Activated CD4-positive, alpha-beta T cell treated with anti-CD3 and anti-CD28 coated beads, Interleukin-2, amount 50 U/mL, for 24 hours (primary cell): ENCODE data around the gene LMBR1L.

Source experiments
- DNase-seq, 2 donors: peaks; one replicate each; pipeline ENCODE4 v3.0.0-alpha.2; 2020; ENCODE audit warnings: low read depth in 1 of 2, low spot score in 1 of 2

The LMBR1L gene

DNA sequence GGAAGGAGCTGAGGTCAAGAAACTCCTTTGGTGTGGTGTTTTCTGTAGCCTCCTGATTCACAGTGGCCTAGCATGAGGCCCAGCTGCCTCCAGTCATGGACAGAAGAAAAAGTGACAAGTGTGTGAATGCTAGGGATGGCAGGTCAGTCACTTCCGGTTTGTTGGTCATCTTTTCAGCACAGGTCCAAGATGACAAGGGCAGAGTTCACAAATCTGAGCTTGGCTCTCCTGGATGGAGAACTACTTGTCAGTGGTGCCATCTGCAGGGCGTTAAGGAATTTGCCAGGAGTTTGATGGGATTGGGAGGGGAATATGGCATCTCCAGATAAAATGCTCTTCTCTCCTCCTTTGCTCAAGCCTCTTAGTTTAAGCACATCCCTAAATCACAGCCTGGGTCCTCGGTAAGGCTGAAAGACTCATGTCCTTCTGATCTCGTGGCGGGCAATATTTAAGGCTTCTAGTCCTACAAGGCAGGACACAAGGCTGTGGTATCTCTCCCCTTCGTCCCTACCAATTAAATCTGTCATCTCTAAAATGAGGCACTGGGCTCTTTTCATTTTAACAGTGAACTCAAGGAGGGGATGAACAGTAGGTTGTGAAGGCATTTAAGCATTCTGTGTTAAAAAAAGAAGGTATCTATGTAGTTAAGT, 10.5 kb upstream of the LMBR1L start:
- no peak for DNase-seq

DNA sequence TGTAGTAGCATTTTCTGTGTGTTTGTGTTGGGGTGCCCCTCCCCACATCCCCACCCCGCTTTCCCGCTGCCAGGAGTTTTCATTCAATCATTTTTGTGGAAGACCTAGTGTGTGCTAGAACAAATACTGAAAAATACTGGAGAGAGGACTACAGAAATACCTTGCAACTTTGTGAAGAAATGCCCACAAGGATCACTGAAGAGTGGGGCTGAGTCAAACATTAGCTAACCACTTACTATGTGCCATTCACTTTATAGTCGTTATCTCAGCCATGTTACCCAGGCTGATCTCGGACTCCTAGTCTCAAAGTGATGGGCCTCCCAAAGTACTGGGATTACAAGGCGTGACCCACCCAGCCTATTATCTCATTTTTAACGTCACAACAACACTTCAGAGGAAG, 559 bp upstream of the LMBR1L start:
- no peak for DNase-seq

DNA sequence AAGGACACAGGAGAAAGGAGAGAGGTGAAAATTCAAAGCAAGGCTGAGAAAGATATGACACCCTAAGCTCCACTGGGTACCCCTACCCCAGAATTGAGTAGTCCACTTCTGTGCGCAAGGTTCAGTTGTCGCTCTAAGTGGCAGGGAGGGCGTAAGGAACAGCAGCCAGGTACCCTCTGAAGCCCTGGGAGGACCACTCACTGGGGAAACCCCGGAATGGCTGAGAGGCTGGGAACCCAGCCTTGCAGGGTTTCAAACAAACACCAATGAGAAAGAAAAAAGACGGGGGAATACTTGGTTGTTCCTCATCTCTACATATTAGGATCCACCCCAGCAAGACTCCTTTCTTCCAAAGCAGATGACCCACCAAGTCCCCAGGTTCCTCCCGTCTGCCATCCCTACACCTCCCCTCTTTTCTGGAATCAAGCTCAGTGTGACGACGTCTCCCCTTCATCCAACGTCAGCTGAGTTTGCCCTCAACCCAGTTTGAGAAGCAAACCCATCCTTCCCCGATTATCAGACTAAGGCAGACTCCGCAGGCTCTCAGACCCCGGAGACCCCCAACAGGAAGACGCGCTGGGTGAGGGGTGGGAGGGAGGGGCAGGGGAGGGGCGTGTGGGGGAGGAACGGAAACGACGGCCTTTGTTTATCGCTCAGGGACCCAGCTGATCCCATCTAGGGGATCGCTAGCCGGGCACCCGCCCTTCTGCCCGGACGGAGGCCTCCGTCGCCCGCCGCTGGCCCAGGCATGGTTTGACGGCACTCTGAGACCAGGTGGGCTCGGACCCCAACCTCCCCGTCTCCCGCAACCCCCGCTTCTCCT, 795 bp downstream of the LMBR1L start:
- DNase-seq, result no peak

DNA sequence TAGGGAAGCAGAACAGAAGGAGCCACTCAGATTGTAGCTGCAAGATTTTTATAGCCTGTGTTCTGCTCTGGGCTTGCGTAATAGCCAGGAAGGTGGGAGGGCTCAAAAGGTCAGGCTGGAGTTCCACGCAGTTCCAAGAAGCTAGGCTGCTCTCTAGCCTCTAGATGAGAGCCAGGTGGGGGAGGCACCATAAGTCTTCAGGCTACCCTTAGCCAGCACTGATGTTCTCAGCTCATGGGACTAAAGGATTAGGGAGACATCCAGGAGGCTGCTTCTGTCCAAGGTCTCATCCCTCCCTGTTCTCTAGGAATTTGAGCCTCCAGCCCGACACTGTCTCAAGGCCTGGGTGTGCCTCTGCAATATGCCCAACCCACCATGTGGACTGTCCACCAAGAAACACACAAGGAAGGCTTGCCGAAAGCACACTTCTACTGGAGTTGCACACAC, 1.7 kb downstream of the LMBR1L start:
- DNase-seq, result no peak

DNA sequence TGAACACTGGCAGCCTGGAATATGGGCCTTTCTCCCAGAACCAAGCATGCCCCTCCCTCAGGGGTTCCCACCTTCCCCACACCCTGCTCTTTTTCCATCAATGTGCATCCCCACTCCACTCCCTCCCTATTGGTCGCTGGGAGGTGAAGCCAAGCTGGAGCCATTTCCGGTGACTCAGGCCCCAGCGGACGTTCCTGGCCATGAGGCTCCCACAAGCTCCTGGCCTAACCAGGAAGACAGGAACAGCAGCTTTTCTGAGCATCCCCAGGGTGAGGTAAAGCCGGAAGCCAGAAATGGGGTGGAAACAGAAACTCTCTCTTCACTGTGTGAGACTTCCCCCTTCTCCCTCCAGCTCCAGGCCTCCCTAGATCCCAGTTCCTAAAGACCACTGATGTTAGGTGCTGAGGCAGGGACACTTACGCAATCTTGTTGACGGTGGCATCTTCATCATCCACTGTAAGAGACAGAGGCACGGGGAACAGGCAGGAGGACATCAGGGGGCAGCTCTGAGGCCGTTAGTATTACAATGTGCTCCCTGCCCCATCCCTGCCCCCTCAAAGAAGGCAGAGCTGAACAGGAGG, 5.1 kb downstream of the LMBR1L start:
- DNase-seq, result no peak

DNA sequence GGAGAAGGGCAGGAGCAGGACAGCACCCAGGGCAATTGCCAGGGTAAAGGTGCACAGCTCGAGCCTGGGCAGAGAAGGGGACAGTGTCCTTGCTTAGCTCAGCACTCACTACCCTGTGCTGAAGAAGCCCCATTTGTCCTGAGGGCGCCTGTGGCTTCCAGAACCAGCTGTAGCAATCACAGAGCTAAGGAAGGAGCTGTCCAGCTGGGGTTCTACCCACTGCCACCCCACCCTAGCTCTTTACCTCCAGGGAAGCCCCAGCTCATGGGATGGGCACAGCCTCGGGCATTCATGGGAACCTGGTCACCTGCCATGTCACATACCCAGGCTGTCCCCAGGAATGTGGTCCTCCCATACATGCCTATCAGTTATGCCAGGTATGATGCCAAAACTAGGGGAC, 5.8 kb downstream of the LMBR1L start:
- DNase-seq, result no peak

DNA sequence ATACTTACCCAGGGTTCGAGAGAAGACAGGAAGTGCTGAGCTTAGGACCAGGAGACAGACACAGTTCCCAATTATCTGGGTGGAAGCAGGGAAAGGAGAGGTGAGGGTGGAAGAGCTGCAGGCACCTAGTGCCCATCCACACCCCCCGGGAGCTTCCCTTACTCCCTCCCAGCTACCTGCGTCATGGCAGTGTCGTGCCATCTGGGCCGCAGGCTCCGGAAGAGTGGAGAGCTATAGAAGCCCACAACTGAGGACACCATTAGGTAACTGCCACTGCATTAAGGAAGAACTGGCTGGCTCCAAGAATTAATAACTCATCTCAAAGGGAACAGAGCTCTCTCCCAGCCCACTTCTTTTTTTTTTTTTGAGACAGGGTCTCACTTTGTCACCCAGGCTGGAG, 10.3 kb downstream of the LMBR1L start:
- no peak for DNase-seq

DNA sequence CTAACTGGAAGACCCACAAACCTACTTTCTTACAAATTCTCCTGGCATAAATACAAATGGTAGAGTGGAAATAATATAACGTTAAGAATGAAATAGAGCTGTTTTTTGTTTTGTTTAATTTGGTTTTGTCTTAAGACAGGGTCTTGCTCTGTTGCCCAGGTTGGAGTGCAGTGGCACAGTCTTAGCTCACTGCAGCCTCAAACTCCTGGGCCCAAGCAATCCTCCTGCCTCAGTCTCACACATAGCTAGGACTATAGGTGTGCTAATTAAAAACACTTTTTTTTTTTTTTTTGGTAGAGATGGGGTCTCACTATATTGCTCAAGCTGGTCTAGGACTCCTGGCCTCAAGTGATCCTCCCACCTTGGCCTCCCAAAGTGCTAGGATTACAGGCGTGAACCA, 11.9 kb downstream of the LMBR1L start:
- DNase-seq, result no peak

DNA sequence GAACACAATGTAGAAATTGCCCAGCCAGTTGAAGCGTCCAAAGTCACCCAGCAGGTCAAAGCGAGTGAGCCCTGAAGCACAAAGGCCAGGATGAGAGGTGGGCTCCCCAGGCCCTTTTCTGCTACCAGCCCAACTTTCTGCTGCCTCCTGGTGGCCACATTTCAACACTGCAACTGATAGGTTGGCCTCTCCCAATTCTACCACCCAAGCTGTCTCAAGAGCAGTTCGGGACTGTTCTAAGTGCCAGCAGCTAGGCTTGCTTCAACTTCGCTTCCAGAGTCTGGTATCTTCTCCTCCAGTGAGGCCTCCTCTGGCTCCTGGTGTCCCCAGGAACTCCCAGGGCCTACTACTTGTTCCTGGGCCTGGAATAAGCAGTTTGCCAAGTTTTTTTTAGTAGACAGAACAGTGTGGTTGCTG, 12.6 kb downstream of the LMBR1L start:
- peak in 1 of 2 donors; percentile 52 for DNase-seq

DNA sequence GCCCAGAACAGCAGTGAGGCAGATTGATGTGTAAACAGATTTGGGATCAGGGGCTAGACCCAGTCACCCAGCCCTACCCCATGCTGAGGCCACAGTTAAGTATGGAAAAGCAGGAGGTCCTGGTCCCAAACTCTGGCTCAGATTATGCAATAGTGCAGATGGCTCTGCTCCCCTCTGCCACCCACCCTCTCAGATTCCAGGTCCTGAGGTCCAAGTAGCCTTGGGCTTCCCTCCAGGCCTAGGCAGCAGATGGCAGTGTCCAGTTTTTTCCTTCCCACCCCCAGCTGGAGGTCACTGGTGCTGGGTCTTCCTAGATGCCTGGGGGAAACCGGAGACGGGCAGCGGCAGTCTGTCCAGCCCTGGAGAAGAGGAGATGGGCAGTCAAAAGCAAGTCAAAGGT, 13.3 kb downstream of the LMBR1L start:
- DNase-seq, result no peak

DNA sequence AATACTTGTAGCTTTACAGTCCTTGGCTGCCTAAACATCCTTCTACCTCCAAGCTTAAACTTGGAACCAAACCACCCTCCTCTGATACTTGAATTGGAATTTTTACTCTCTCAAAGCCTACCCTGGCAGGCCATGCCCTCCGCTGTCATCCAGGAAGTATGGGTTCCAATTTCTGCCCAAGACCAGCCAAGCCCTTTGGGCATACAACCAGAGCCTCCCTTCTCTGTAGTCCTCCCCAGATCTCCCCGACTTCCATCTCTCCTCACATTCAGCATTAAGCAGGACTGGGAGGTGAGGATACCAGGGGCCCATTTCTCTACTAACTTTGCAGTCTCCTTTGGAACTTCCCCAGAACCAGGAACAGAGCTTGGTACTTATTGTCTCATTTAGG, 15.7 kb downstream of the LMBR1L start:
- DNase-seq, result no peak

DNA sequence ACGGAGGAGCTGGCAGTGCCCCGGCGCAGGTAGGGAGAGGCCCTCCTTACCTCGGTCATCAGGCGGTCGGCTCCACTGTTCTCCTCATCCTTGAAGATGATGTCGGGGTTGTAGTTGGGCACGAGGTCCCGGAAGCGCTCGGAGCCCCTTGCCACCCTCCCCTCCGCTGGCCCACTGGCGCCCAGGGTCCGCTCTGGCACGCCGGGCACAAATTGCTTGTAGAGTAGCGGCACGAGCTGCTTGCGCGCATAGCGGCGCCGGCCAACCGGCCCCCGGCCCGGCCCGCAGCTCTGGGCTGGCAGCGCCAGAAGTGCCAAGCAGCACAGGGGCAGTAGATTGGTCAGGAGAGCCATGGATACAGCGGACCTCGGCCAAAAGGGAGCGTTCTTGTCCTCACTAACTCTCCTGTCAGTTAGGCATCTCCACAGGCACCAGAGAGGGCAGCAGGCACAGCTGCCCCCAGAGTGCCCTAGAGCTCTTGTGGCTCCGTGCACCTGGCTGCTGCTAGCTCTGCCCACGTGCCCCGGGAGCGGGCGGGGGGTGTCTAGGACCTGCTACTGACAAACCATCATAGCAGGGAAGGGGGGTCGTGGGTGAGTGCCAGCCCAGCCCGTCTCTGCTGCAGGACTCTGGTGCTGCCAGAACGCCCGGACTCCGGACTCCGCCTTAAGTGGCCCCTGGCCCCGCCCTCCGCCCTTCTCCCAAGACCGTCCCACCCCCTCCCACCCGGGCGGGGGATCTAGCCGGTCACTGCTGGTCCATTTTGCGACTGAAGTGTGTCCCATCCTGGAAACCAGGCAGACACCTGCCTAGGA, 16.3 kb downstream of the LMBR1L start, which contains the start of gene DHH:
DHH (minus strand) TSS at position 642 of the 815 bp plus-strand sequence; CDS start at position 353, 289 bp downstream.
- no peak for DNase-seq

DNA sequence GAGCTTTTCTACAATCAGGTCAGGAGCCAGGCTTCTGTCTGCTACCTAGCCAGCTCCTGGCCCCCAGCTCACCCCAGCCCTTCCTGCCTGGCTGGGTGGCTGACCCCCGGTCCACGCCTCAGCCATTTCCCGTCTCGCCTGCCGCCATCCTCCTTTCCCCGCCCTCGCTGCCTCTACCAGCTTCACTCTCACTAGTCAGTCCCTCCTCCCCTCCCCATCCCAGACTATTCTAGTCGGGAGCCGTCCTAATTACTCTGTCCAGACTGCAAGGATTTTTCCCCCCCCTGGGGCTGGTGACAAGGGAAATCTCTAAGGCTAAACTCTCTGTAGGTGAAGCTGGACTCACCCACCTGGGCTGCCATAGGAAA, 16.9 kb downstream of the LMBR1L start:
- DNase-seq, result no peak

DNA sequence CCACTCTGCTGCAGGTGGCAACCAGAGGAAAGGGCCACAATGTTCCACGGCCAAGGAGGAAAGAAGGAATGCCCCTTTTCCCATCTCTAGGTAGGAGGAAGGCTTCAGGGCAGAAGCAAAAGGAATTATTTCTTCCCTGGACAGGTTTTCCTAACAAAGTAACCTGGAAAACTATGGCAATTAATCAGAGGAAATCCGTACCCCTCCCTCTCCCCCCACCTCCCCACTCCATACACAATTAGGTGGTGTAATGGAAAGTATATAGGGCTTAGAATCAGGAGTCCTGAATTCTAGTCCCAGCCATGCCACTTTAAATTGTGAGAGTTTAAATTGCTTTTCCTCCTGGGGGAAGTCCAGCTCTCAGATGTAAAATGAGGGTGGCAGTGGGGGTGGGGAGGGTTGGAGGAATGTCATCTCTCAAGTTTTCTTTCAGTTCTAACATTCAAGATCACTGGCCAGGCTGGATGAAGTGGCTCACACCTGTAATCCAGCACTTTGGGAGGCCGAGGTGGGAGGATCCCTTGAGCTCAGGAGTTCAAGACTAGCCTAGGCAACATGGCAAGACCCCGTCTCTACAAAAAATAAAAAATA, 17.7 kb downstream of the LMBR1L start:
- DNase-seq, result no peak

DNA sequence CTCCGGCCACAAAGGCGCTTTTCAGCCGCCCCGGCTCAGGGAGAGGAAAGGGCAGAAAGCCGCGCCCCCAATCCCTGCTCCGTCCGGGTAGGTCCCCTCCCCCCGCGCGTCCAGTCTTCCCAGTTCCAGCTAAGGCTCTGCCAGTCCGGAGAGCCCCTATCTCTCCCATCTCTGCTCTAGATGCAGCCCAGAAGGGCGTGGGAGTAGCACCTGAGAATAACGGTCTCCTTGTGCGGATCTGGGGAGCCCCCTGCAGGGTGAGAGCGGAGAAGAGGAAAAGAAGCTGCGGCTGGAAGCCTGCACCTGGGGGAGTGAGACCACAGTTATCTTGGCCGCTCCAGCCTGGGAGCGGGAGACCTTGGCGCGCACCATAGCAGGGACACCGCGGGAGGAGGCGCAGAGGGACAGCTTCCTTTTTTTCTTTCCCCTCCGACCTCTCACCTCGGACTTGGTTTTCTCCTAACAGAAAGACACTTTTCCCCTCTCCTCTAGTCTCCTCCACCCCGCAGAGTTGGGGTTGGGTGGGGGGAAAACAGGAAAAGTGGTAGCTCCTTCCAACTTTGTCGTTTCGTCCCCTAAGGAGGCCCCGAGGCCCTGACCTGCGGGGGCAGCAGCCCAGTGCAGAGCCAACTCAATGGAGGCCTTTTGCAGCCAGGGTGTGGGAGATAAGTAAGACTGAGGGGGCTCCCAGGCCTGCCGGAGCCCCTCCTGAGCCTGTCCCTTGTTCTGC, 18.4 kb downstream of the LMBR1L start:
- DNase-seq, result peak in 1 of 2 donors; percentile 53

DNA sequence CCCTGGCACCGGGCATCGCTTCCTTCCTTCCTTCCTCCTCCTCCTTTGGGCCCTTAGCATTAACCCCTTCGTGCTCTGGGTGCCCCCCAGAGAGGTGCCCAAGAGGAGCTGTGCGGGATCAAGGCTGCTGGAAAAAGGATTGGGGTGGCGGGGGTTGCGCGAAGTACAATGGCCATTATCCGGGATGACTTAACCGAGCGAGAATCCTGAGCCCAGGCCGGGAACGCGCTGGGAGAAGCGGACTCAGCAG, 18.9 kb downstream of the LMBR1L start:
- no peak for DNase-seq

DNA sequence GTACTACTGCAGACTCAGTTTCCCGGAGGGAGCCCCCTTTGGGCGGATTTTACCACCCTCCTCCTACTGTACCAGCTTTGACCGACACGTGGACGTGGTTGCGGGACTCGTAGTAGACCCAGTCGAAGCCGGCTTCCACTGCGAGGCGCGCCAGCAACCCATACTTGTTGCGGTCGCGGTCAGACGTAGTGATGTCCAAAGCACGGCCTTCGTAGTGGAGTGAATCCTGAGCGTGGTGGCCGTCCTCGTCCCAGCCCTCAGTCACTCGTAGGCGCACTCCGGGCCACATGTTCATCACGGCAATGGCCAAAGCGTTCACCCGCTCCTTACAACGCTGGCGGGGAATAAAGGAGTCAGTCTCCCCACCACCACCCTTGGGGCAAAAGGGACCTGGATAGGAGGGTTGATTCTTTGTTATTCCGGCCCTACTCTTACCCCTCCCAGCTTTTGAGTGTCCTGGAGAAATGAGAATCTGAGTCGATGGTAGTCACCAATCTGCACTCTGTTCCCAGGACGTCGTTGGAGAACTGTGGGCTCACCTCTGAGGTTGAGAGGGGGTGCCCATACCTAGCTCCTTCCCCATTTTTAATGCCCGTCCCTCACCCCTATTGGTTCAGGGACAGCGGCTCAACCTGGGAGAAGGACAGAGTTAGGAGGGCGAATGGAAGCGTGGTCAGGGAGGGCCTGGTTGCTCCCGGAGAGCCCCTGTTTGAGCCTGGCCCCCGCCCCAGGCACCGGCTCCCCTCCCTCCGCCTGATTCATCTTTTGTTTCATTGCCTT, 19.4 kb downstream of the LMBR1L start:
- DNase-seq, result no peak

DNA sequence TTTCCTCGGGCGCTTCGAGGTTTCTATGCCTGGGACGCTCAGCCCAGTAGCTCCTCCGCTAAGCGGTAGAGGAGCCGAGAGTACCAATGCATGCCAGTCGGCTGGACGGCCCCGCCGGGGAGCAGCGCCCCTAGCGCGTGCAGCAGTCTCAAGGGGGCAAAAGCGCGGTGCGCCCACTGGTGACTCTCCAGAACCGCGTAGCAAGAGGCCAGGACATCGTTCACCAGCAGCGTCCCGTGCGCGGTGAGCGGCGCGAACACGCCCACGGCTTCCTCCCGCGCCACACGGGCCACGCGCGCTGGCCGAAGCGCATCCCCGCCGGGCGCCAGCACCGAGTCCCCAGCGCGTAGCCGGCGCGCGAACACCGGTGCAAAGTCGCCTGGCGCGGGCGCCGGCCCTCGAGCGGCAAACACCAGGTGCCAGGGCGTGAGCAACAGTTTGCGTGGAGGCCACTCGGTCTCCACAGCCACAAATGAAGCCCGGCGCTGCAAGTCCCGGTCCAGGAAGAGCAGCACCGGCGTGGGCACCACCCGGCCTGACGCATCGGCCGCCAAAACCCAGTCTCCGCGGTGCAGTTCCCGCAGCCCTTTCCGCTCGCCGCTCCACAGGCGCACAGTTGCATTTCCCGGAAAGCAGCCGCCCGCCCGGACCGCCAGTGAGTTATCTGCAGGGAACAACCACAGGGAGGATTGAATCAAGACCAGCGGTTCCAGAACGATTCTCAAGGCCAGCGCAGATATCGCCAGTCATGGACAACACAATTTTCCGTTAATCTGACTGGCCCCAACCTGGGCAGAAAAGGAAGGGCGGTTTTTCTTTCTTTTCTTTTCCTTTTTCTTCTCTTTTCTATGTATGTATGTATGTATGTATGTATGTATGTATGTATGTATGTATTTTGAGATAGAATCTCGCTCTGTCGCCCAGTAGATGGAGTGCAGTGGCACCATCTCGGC, 20.6 kb downstream of the LMBR1L start:
- DNase-seq, result no peak

DNA sequence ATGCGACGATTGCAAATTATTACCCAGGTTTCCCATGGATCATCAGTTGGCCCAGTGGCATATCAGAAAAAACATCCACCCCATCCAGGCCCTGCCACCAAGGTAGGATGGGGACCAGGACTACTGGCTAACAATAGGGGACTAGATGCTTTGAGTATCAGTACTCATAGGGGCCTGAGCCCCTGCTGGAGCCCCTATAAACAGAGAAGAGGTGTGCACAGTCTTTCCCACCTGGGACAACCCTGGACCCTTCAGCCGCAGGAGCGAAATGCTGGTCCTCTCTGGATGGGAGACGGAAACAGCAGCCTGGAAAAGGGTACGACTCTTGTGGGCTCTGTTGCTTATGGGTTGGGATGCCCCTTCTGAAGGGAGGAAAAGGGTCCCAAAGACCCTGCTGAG, 21.7 kb downstream of the LMBR1L start:
- no peak for DNase-seq
